HUES6 (cell line): Measurements from ENCODE around the gene SLFN12L.
"Not testable (repeated sequence)": the region's sequence is repeated elsewhere in the genome, so short reads cannot be mapped to it uniquely, and the experiment has no call there.

Experiments used
- H3K27ac ChIP-seq: 2 replicates; pipeline ENCODE4 v1.7.0; 2013; ENCODE audit warnings: low read depth, mild to moderate bottlenecking, low read length, inconsistent platforms
- H3K27me3 ChIP-seq: 2 replicates; pipeline ENCODE4 v1.6.1; 2013; ENCODE audit warnings: low read length; ENCODE audit not compliant: control insufficient read depth, insufficient read depth
- H3K36me3 ChIP-seq: 2 replicates; pipeline ENCODE4 v1.6.1; 2013; ENCODE audit warnings: low read length; ENCODE audit not compliant: control insufficient read depth, insufficient read depth
- H3K4me1 ChIP-seq: 2 replicates; pipeline ENCODE4 v1.6.1; 2013; ENCODE audit warnings: low read length; ENCODE audit not compliant: control insufficient read depth, insufficient read depth
- H3K4me3 ChIP-seq: 2 replicates; pipeline ENCODE4 v1.5.1; 2013; ENCODE audit warnings: low read depth, low read length
- H3K9ac ChIP-seq: one replicate; pipeline ENCODE4 v1.6.1; 2013; ENCODE audit warnings: mild to moderate bottlenecking, low read length
- H3K9me3 ChIP-seq: 2 replicates; pipeline ENCODE4 v1.6.1; 2013; ENCODE audit warnings: low read depth, low read length; ENCODE audit not compliant: control insufficient read depth, insufficient read depth

Gene SLFN12L

GRCh38 chr17:35537601-35538141, at the start of gene SLFN12L:
Gene SLFN12L, minus strand, starts transcription at chr17:35537678. Its CDS starts 15,314 bp downstream, at chr17:35522364.
- H3K9me3 ChIP-seq: no peaks in the 10 kb centered on the region
- H3K4me3 ChIP-seq: no peak within 1 kb of the TSS
- H3K4me1 ChIP-seq: no peaks in the 10 kb centered on the region
- no peak within 1 kb of the TSS for H3K27ac ChIP-seq
- H3K36me3 ChIP-seq: no peaks in the 10 kb centered on the region
- no peaks in the 10 kb centered on the region for H3K27me3 ChIP-seq
- H3K9ac ChIP-seq: no peak within 1 kb of the TSS

DNA sequence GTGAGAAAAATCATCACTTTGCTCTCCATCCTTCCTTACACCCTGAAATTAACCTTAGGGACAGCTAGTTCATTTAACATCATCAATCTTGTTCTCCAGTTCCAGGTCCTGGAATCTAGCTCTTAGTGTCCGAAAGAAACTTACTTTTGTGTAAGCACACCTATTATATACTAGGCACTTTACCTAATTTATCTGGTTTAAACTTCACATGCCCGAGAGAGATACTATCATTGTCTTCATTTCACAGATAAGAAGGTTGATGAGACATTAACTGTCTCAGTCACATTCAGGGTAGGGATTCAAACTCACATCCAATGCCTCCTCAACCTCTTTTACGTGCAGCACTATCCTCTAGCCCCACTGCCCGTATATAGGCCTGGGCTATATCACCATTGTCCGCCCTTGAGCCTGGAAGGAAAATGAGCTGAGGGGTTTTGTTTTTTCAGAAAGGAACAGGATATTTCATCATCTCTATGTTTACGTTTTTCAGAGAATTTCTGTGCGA, 49.1 kb upstream of the SLFN12L start:
- no peaks in the 10 kb centered on the region for H3K27me3 ChIP-seq
- H3K9ac ChIP-seq: peak overlapping the region; percentile 97
- no peaks in the 10 kb centered on the region for H3K36me3 ChIP-seq
- H3K4me3 ChIP-seq: peak overlapping the region; percentile 97
- H3K4me1 ChIP-seq: peaks cover 14% of the 10 kb centered on the region
- H3K27ac ChIP-seq: peak overlapping the region; percentile 93
- H3K9me3 ChIP-seq: no peaks in the 10 kb centered on the region

- no peak overlapping the region for H3K4me3 ChIP-seq
- H3K4me1 ChIP-seq: peaks cover 10% of the 10 kb centered on the region; the same call in 1 of the 2 replicates
- H3K27ac ChIP-seq: no peak overlapping the region
- no peaks in the 10 kb centered on the region for H3K9me3 ChIP-seq
- no peaks in the 10 kb centered on the region for H3K27me3 ChIP-seq
- H3K36me3 ChIP-seq: no peaks in the 10 kb centered on the region
- H3K9ac ChIP-seq: no peak overlapping the region
These were observed 46.6 kb upstream of the SLFN12L start for GRCh38 chr17:35584061-35584460.

- H3K4me3 ChIP-seq: peak overlapping the region; percentile 90
- no peaks in the 10 kb centered on the region for H3K27me3 ChIP-seq
- H3K9me3 ChIP-seq: no peaks in the 10 kb centered on the region
- H3K27ac ChIP-seq: peak overlapping the region; percentile 72; the same call in 1 of the 2 replicates
- H3K4me1 ChIP-seq: peaks cover 3% of the 10 kb centered on the region; the same call in 1 of the 2 replicates
- peak overlapping the region; percentile 94 for H3K9ac ChIP-seq
- H3K36me3 ChIP-seq: peaks cover 17% of the 10 kb centered on the region
These were observed 41.5 kb upstream of the SLFN12L start for GRCh38 chr17:35578929-35579432.

DNA sequence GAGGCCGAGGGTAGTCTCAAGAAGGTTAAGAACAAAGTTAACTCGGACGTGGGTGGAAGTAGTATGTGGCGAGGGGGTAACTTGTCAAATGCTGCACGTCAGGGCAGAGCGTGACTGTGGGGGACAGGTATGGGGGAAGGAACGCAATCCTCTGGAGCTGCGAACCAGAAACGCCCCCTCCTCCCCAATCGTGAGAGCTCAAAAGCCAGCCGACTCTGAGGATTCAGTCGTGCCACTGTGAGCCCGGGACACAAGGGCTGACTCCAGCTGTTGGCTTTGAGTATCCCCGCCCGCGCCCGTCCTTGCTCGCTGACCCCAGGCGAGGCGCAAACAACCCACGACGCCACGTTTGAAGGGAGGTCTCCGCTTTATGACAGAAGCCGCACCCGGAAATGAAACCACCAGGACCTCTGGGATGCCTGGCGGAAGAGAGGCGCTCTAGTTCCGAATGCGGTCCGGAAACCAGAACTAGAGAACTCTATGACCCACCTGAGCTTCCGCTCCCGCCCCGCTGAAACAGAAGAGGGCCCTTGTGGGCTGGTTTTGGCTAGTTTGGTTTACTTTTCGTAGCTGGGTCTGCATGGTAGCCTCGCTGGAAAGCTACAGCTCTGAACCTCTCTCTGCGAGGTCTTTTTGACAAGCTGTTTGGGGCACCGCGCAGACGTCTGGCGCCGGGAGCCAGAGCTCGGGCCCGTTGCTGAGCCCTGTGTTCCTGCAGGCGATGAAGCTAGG, 40.9 kb upstream of the SLFN12L start, which contains the start of gene PEX12:
PEX12 (minus strand) TSS at position 375 of the 732 bp plus-strand sequence. CDS start 550 bp downstream, outside the sequence.
- Histone ChIP-seq H3K36me3 (peaks cover 17% of the 10 kb centered on the region), H3K4me1 (peaks cover 3% of the 10 kb centered on the region; the same call in 1 of the 2 replicates), H3K27ac (peak within 1 kb of the TSS; percentile 72; the same call in 1 of the 2 replicates), H3K4me3 (peak within 1 kb of the TSS; percentile 90), H3K27me3 (no peaks in the 10 kb centered on the region), H3K9ac (peak within 1 kb of the TSS; percentile 94), H3K9me3 (no peaks in the 10 kb centered on the region)

- peak overlapping the region; percentile 90 for H3K4me3 ChIP-seq
- H3K9me3 ChIP-seq: no peaks in the 10 kb centered on the region
- H3K9ac ChIP-seq: peak overlapping the region; percentile 94
- H3K4me1 ChIP-seq: peaks cover 3% of the 10 kb centered on the region; the same call in 1 of the 2 replicates
- no peaks in the 10 kb centered on the region for H3K27me3 ChIP-seq
- peaks cover 17% of the 10 kb centered on the region for H3K36me3 ChIP-seq
- peak overlapping the region; percentile 2; the same call in 1 of the 2 replicates for H3K27ac ChIP-seq
These were observed 40.3 kb upstream of the SLFN12L start for GRCh38 chr17:35577830-35578196.

- Histone ChIP-seq H3K27me3 (no peaks in the 10 kb centered on the region), H3K27ac (no peak overlapping the region), H3K4me1 (peaks cover 3% of the 10 kb centered on the region; the same call in 1 of the 2 replicates), H3K9me3 (no peaks in the 10 kb centered on the region), H3K4me3 (no peak overlapping the region), H3K9ac (no peak overlapping the region), H3K36me3 (peaks cover 17% of the 10 kb centered on the region)
These were observed 38.3 kb upstream of the SLFN12L start for GRCh38 chr17:35575759-35576158.

GRCh38 chr17:35569405-35569804, 31.9 kb upstream of the SLFN12L start:
- no peak overlapping the region for H3K27ac ChIP-seq

DNA sequence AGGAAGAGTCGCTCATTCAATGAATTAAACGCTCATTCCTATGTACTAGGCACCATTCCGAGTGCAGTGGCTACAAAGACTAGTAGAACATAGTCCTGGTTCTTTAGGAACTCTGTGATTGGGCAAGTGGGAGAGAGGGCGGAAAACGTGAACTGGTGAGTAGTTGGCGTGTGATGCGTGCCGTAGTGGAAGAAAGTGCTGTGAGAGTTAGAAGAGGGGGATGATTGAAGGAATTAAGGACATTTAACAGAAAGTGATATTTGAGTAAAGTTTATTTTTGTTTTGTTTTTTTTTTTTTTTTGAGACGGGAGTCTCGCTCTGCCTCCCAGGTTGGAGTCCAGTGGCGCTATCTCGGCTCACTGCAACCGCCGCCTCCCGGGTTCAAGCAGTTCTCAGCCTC, 31.1 kb upstream of the SLFN12L start:
- H3K4me1 ChIP-seq: 0 out of 2 replicates have a peak, but pooled peaks cover 3% of the 10 kb centered on the region
- peak overlapping the region; percentile 85 for H3K9ac ChIP-seq
- H3K27ac ChIP-seq: peak overlapping the region; percentile 65; the same call in 1 of the 2 replicates
- peaks cover 11% of the 10 kb centered on the region for H3K27me3 ChIP-seq
- H3K9me3 ChIP-seq: no peaks in the 10 kb centered on the region
- H3K36me3 ChIP-seq: no peaks in the 10 kb centered on the region; the same call in 1 of the 2 replicates
- peak overlapping the region; percentile 89 for H3K4me3 ChIP-seq

More at GRCh38 chr17:35569405-35569804, 31.9 kb upstream of the SLFN12L start:
- Histone ChIP-seq H3K27me3 (peaks cover 11% of the 10 kb centered on the region), H3K4me1 (0 out of 2 replicates have a peak, but pooled peaks cover 3% of the 10 kb centered on the region), H3K4me3 (peak overlapping the region; percentile 89), H3K36me3 (peaks cover 2% of the 10 kb centered on the region), H3K9ac (no peak overlapping the region), H3K9me3 (no peaks in the 10 kb centered on the region)

GRCh38 chr17:35566968-35567367, 29.5 kb upstream of the SLFN12L start:
- Histone ChIP-seq H3K4me3 (peak overlapping the region; percentile 89), H3K9ac (no peak overlapping the region), H3K27ac (no peak overlapping the region)

GRCh38 chr17:35563181-35563580, 25.7 kb upstream of the SLFN12L start:
- not testable (repeated sequence) for H3K36me3 ChIP-seq, H3K27ac ChIP-seq, H3K9me3 ChIP-seq, H3K4me3 ChIP-seq, H3K4me1 ChIP-seq, H3K9ac ChIP-seq
- peaks cover 11% of the 10 kb centered on the region for H3K27me3 ChIP-seq

More at GRCh38 chr17:35566968-35567367, 29.5 kb upstream of the SLFN12L start:
- Histone ChIP-seq H3K9me3 (no peaks in the 10 kb centered on the region), H3K27me3 (peaks cover 11% of the 10 kb centered on the region), H3K36me3 (no peaks in the 10 kb centered on the region), H3K4me1 (0 out of 2 replicates have a peak, but pooled peaks cover 3% of the 10 kb centered on the region)
